GM20000 (cell line): ENCODE data around the gene CAMTA1.

ENCODE experiments used
- DNase-seq: peaks from one replicate; pipeline ENCODE4 v3.0.0; 2012; ENCODE audit warnings: low spot score
- TF ChIP-seq, protein P1 (sequence below): IDR thresholded peaks from 2 replicates; pipeline ENCODE4 v1.5.1; 2012; ENCODE audit warnings: mild to moderate bottlenecking, control low read depth; ENCODE audit errors: extremely low read depth, missing control alignments

Gene CAMTA1

DNA sequence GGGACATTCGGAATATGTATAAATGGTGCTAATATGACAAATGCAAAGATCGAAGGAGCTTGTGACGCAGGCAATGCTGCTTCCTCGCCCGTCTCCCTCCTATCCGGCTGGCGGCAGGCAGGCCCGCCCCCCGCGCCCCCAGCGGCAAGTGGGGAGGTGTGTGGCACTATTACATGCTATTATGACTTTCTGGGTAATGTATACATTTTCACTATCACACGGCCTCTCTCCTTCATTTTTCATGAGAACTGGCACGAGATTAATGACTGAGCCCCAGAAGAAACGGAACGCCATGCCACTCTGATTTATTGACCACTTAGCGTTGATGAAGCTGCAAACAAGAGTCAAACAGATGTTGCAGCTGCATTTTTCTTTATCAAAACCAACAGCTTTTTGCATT, 846.9 kb downstream of the CAMTA1 start:
- DNase-seq = no peak
- TF ChIP-seq, protein P1, sequence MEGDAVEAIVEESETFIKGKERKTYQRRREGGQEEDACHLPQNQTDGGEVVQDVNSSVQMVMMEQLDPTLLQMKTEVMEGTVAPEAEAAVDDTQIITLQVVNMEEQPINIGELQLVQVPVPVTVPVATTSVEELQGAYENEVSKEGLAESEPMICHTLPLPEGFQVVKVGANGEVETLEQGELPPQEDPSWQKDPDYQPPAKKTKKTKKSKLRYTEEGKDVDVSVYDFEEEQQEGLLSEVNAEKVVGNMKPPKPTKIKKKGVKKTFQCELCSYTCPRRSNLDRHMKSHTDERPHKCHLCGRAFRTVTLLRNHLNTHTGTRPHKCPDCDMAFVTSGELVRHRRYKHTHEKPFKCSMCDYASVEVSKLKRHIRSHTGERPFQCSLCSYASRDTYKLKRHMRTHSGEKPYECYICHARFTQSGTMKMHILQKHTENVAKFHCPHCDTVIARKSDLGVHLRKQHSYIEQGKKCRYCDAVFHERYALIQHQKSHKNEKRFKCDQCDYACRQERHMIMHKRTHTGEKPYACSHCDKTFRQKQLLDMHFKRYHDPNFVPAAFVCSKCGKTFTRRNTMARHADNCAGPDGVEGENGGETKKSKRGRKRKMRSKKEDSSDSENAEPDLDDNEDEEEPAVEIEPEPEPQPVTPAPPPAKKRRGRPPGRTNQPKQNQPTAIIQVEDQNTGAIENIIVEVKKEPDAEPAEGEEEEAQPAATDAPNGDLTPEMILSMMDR = no peak

DNA sequence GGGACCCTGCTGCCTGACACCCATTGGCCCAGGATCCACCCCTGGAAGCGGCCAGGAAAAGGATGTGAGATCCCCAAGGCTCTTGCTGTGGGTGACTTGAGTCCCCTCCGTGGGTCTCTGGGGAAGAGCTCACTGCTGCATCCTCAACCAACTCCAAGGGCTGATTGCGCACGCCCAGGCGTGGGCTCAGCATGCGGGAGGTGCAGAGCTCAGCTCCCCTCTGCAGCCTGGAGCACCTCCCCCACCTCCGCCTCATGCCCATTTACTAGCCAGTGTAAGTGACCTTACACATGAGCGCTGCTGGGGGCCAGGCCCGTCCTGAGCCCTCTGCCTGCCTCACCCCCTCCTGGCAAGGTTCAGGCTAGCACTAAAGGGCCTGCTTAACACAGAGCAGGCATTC, 847.4 kb downstream of the CAMTA1 start:
- DNase-seq = no peak
- TF ChIP-seq, protein P1 = no peak

DNA sequence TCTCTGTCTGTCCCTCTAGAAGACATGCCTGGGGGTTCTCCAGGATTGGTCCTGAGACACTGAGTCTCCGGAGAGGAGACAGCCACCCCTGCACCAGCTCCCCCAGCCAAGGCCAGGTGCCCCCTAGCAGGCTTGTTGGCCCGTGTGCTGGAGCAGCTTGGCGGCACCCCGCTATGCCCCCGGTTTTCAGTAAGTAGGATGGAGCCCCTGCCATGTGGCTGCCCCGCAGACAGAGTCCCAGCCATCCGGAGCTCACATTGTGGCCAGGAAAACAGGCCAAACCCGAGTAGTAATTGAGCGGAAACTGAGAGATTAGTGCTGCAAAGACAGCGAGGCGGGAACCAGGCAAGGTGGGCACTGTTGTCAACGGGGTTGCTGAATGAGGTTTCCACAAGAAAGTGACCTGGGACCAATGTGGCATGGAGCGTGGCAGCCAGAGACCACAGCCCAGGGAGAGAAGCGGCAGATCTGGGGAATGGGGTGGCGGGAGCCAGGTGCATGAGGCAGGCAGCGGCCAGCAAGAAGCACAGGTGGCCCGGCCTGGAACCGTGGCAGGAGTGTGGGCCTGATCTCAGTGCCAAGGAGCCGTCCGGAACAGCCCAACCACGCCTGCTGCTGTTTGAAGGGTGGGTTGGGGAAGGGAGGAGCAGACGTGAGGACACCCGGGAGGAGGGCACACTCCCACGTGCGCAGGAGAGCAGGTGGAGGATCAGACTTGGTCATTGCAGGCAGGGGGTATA, 848.4 kb downstream of the CAMTA1 start:
- DNase-seq = no peak
- TF ChIP-seq, protein P1 = no peak

DNA sequence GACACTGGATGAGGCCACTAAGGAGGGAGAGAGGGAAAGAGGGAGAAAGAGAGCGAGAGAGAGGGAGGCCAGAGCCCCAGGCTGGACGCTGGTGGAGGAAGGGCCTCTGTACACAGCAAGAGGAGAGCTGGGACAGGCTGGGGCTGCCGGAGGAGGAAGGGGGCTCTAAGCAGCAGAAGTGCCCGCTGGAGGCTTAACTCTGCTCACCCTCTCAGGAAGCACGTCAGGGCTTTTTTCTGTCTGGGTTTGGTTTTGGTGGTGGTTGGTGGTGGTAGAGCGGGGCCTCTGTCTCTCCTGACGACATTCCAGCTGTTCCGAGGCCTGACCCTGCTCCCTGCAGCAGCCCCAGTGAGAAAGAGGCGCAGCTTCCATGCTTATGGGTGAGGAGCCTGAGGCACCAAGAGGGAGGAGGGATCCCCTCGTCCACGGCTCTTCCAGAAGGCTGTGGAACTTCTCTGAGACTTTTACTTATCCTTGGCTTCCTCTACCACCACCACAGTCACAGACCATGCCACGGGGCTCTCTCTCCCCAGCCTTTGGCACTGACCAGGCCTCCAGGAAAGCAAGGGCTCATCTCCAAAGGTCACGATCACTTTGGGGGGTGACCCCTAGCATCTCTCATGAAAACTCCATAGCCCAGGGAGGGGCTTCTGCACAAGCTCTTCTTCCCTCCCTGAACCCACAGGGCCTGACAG, 849.4 kb downstream of the CAMTA1 start:
- no peak for DNase-seq
- TF ChIP-seq, protein P1 = no peak

DNA sequence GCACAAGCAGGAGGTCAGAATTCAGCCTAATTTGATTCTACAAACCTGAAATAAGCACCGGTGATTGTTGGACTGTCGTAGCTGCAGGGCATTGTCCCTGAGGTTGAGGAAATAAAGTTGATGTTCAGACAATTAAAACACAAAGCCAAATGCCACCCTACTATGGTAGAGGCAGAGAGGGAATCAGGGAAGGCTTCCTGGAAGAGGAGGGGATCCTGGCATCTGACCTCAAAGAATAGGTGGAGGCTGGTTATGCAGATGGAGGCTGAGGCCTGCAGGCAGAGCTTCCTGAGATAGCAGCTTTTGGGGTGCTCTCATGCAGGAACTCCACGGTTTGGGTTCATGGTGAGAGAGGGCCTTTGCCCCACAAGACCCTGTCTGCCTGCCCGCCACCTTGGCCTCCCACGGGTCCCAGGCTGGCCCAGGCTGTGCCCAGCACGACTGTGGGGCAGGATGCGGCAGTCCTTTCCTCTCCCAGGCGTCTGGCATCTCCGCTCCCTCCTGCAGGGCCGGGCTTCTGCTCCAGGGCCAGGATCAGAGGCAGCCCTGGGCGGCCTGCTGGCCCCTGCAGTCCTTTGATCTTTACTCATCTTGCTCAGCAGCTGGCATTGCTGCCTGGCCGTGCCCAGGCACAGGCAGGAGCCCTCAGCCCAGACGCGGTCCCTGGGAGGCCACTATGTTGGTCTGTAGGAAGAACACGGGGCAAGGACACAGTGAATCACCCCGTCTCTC, 851.7 kb downstream of the CAMTA1 start:
- TF ChIP-seq, protein P1 = no peak
- DNase-seq = no peak

DNA sequence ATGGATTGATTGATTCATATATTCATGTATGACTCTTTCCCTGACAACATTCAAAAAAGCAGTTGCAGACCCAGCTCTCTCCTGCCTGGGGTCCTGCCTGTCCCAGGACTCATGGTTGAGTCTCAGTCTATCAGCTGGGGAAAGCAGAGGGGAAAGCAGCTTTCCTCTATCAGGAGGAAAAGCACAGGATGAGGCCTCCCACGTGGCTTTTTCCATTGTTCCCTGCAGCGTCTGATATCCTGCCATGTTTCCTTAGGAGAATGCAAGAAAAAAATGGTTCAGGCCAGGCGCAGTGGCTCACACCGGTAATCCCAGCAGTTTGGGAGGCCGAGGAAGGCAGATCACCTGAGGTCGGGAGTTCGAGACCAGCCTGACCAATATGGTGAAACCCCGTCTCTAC, 852.8 kb downstream of the CAMTA1 start:
- TF ChIP-seq, protein P1 = no peak
- no peak for DNase-seq
